ENCODE data around the gene KCNIP3.
"Not testable (repeated sequence)": the region's sequence is repeated elsewhere in the genome, so short reads cannot be mapped to it uniquely, and the experiment has no call there.

The KCNIP3 gene

DNA sequence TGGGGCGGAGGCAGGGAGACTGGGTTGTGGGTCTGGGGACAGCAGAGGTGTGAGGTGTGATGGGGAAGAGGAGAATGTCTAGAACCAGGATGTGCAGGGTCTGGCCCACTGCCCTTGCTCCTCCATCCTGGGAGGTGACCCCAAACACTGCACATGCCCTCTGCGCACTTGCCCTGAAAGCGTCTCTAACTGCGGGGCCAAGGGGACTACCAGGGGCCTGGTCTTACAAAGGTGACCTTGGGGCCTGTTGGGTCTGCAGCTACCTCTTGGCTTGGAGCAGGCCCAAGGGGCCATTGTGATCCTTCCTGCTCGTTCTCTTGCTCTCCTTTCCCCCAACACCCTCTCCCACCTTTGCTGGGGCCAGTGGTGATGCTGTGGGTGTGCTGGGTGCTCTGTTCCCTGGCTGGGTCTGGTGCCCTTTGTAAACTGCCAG is 57.3 kb downstream of the KCNIP3 start:
- TF ChIP-seq, protein P1, sequence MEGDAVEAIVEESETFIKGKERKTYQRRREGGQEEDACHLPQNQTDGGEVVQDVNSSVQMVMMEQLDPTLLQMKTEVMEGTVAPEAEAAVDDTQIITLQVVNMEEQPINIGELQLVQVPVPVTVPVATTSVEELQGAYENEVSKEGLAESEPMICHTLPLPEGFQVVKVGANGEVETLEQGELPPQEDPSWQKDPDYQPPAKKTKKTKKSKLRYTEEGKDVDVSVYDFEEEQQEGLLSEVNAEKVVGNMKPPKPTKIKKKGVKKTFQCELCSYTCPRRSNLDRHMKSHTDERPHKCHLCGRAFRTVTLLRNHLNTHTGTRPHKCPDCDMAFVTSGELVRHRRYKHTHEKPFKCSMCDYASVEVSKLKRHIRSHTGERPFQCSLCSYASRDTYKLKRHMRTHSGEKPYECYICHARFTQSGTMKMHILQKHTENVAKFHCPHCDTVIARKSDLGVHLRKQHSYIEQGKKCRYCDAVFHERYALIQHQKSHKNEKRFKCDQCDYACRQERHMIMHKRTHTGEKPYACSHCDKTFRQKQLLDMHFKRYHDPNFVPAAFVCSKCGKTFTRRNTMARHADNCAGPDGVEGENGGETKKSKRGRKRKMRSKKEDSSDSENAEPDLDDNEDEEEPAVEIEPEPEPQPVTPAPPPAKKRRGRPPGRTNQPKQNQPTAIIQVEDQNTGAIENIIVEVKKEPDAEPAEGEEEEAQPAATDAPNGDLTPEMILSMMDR (IDR thresholded peaks at IDR 0.05; ENCODE audit: insufficient read depth, low read length), result no peak
- TF ChIP-seq, protein P2, sequence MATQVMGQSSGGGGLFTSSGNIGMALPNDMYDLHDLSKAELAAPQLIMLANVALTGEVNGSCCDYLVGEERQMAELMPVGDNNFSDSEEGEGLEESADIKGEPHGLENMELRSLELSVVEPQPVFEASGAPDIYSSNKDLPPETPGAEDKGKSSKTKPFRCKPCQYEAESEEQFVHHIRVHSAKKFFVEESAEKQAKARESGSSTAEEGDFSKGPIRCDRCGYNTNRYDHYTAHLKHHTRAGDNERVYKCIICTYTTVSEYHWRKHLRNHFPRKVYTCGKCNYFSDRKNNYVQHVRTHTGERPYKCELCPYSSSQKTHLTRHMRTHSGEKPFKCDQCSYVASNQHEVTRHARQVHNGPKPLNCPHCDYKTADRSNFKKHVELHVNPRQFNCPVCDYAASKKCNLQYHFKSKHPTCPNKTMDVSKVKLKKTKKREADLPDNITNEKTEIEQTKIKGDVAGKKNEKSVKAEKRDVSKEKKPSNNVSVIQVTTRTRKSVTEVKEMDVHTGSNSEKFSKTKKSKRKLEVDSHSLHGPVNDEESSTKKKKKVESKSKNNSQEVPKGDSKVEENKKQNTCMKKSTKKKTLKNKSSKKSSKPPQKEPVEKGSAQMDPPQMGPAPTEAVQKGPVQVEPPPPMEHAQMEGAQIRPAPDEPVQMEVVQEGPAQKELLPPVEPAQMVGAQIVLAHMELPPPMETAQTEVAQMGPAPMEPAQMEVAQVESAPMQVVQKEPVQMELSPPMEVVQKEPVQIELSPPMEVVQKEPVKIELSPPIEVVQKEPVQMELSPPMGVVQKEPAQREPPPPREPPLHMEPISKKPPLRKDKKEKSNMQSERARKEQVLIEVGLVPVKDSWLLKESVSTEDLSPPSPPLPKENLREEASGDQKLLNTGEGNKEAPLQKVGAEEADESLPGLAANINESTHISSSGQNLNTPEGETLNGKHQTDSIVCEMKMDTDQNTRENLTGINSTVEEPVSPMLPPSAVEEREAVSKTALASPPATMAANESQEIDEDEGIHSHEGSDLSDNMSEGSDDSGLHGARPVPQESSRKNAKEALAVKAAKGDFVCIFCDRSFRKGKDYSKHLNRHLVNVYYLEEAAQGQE (IDR thresholded peaks at IDR 0.05; ENCODE audit: insufficient replicate concordance, low read depth), result no peak
- no peak for TF ChIP-seq POLR2AphosphoS5 (IDR thresholded peaks at IDR 0.05; ENCODE audit: low read depth)
- TF ChIP-seq SPI1 (IDR thresholded peaks at IDR 0.05; ENCODE audit: borderline replicate concordance, low read depth), result no peak
- no peak for TF ChIP-seq GABPA (IDR thresholded peaks at IDR 0.05; ENCODE audit: low read depth)
- DNase-seq (ENCODE audit: low read depth in 1 of 2, low spot score in 1 of 2), result no peak
- H3K27me3 ChIP-seq (ENCODE audit: insufficient read depth, poor library complexity, severe bottlenecking), result no peaks in the 10 kb centered on the region

DNA sequence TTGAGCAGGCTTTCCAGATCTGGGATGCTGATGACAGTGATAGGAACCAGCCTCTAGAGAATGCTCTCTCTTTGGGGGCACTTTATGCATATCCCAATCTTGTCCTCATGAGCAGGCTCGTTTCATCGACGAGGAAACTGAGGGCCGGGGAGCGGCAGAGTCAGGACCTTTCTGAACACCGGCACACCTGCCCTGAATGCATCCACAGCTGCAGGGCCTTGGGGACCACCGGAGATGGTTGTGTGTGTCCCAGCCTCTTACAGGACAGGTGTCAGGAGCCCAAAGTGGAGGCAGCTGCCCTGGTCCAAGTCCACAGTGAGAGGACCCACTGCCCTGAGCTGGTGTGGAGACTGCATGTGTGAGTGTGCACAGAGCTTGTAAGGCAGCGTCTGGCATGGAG is 57.8 kb downstream of the KCNIP3 start:
- DNase-seq (ENCODE audit: low read depth in 1 of 2, low spot score in 1 of 2), result no peak
- no peak overlapping the region for H3K4me3 ChIP-seq (replicated peaks; ENCODE audit: insufficient read depth, low read length)
- TF ChIP-seq GABPA (IDR thresholded peaks at IDR 0.05; ENCODE audit: low read depth) (no peak), POLR2AphosphoS5 (IDR thresholded peaks at IDR 0.05; ENCODE audit: low read depth) (no peak), SPI1 (IDR thresholded peaks at IDR 0.05; ENCODE audit: borderline replicate concordance, low read depth) (no peak)
- TF ChIP-seq, protein P2 (IDR thresholded peaks at IDR 0.05; ENCODE audit: insufficient replicate concordance, low read depth), result no peak
- TF ChIP-seq, protein P1 (IDR thresholded peaks at IDR 0.05; ENCODE audit: insufficient read depth, low read length), result no peak
- no peak overlapping the region for H3K27ac ChIP-seq (replicated peaks)
- H3K27me3 ChIP-seq (ENCODE audit: insufficient read depth, poor library complexity, severe bottlenecking), result no peaks in the 10 kb centered on the region

More for the DNA sequence above, 57.3 kb downstream of the KCNIP3 start:
- Histone ChIP-seq H3K4me3 (replicated peaks; ENCODE audit: insufficient read depth, low read length) (no peak overlapping the region), H3K27ac (replicated peaks) (no peak overlapping the region)

DNA sequence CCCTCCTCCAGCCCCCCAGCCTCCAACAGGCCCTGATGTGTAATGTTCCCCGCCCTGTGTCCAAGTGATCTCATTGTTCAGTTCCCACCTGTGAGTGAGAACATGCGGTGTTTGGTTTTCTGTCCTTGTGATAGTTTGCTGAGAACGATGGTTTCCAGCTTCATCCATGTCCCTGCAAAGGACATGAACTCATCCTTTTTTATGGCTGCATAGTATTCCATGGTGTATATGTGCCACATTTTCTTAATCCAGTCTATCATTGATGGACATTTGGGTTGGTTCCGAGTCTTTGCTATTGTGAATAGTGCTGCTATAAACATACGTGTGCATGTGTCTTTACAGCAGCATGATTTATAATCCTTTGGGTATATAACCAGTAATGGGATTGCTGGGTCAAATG is 58.3 kb downstream of the KCNIP3 start:
- H3K27ac ChIP-seq (replicated peaks); H3K4me3 ChIP-seq (replicated peaks; ENCODE audit: insufficient read depth, low read length); DNase-seq (ENCODE audit: low read depth in 1 of 2, low spot score in 1 of 2); H3K27me3 ChIP-seq (ENCODE audit: insufficient read depth, poor library complexity, severe bottlenecking): not testable (repeated sequence)

DNA sequence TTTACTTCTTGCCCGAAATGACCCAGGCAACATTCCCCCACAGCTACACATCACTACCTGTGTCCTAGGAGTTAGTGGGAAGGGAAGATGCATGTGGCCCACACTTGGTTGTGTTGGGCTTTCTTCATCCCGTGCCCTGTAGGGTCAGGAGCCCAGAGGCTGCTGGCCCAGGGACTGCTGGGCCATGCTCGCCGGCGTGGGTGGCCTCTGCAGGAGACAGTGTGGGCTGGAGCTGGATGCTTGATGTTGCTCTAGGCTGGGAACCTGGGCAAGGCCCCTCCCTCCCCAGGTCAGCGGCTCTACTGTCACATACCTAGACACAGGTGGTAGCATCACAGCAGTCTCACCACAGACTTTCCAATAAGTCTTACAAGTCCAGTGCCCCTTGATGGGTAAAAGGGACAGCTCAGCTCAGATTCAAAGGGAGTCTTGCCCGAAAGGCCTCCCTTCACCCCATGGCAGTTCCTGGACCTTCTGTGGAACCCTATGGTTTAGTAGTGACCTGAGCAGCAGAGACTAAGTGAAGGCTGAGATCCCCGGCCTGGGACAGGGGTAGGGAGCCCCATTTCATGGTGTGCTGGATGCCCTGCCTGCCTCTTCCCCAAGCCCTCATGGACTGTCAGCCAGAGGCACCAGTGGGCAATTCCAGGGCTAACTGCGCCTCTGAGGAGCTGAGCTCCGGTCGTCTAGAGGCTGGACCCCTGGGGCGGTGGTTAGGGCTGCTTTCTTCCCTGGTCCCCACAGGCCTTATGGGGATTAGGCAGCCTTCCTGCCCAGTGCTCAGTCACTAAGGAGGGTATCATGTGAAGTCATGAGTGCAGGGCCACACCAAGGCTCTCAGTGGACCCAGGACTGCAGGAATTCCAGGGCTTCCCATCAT is 59.9 kb downstream of the KCNIP3 start:
- Histone ChIP-seq H3K4me3 (replicated peaks; ENCODE audit: insufficient read depth, low read length) (no peak overlapping the region), H3K27me3 (ENCODE audit: insufficient read depth, poor library complexity, severe bottlenecking) (no peaks in the 10 kb centered on the region), H3K27ac (replicated peaks) (no peak overlapping the region)
- DNase-seq (ENCODE audit: low read depth in 1 of 2, low spot score in 1 of 2), result no peak
- no peak for TF ChIP-seq POLR2AphosphoS5 (IDR thresholded peaks at IDR 0.05; ENCODE audit: low read depth)
